ENCODE results near the gene GKAP1.
"Not testable (repeated sequence)": the region's sequence is repeated elsewhere in the genome, so short reads cannot be mapped to it uniquely, and the experiment has no call there.

GKAP1 gene

GRCh38 chr9:83728591-83729368 lies 88.8 kb downstream of the GKAP1 start:
- not testable (repeated sequence) for DNase-seq

GRCh38 chr9:83724436-83724835 lies 93.1 kb downstream of the GKAP1 start:
- no peak for DNase-seq

GRCh38 chr9:83722726-83723495 lies 94.7 kb downstream of the GKAP1 start:
- no peak for DNase-seq

GRCh38 chr9:83721509-83721908 lies 96.1 kb downstream of the GKAP1 start:
- no peak for DNase-seq

- no peak for DNase-seq
Observed at GRCh38 chr9:83715794-83716193, 101.8 kb downstream of the GKAP1 start.

- DNase-seq: no peak
Observed at GRCh38 chr9:83715221-83715620, 102.3 kb downstream of the GKAP1 start.

- DNase-seq: peak in 1 of 2 donors; percentile 25
Observed at GRCh38 chr9:83714329-83714728, 103.2 kb downstream of the GKAP1 start.

- peak; percentile 69 to 79 for DNase-seq
Observed at GRCh38 chr9:83708515-83709158, 108.9 kb downstream of the GKAP1 start.

- peak; percentile 91 for DNase-seq
Observed at GRCh38 chr9:83707768-83708514, 109.6 kb downstream of the GKAP1 start, which contains the start of gene UBQLN1. UBQLN1 (minus strand) TSS chr9:83707958; CDS start chr9:83707679, 279 bp downstream.

- DNase-seq: no peak
Observed at GRCh38 chr9:83707518-83707767, 110.1 kb downstream of the GKAP1 start.

GRCh38 chr9:83706676-83707517 lies 110.7 kb downstream of the GKAP1 start:
- DNase-seq: peak; percentile 59 to 71

GRCh38 chr9:83705219-83705651 lies 112.3 kb downstream of the GKAP1 start:
- peak in 1 of 2 donors; percentile 37 for DNase-seq

- DNase-seq: no peak
Observed at GRCh38 chr9:83701769-83702168, 115.8 kb downstream of the GKAP1 start.

- no peak for DNase-seq
Observed at GRCh38 chr9:83701286-83701685, 116.3 kb downstream of the GKAP1 start.

GRCh38 chr9:83699615-83700014 lies 118.0 kb downstream of the GKAP1 start:
- DNase-seq: no peak

- DNase-seq: no peak
Observed at GRCh38 chr9:83698976-83699585, 118.5 kb downstream of the GKAP1 start.

GRCh38 chr9:83691492-83691891 lies 126.1 kb downstream of the GKAP1 start:
- no peak for DNase-seq

Measured in CD4-positive, alpha-beta T cell treated with Interleukin-1 beta for 1 hour (primary cell).